A549 (cell line): ENCODE results near the gene TPD52L1. TPM values are rescaled to one million over a fixed set of nuclear protein-coding genes. Genes with fewer than 3 reads are reported as not detected.

ENCODE experiments used
- ATAC-seq, 2 experiments: fragments of 200-7000 bp in 1 of 2; fragments of >200 bp in 1 of 2; cut with Nextera tagmentation in 1 of 2; cut with Tn5 transposase in 1 of 2; 3 replicates each; pipeline versions ENCODE4 v1.8.0 to v1.9.1; 2018 to 2020; ENCODE audit warnings: mild to moderate bottlenecking in 1 of 2, moderate library complexity in 1 of 2
- CTCF ChIA-PET: fragments of 300-600 bp; sonication (Branson Sonifier 250); formaldehyde crosslinking; extraction: SDS; loops from one replicate; lab custom pipeline; 2021; ENCODE audit warnings: antibody characterized with exemption, inconsistent platforms; lab: Yijun Ruan, JAX
- POLR2A ChIA-PET: fragments of 350-600 bp; formaldehyde crosslinking; extraction: SDS; loops from one replicate; lab custom pipeline; 2021; ENCODE audit warnings: antibody characterized with exemption, inconsistent platforms; lab: Yijun Ruan, JAX
- DNase-seq, 2 experiments: peaks; one replicate each; pipeline versions ENCODE4 v3.0.0 to v3.0.0-alpha.2; 2011 to 2016; ENCODE audit warnings: low read depth in 1 of 2, low spot score in 1 of 2
- FAIRE-seq: peaks from 2 replicates; lab custom pipeline; 2011; peaks lifted over from hg19 to GRCh38; lab: Jason Lieb, UNC
- H3K27ac ChIP-seq, 2 experiments: fragments of >200 bp; sonication (Bioruptor Twin); formaldehyde crosslinking; 3 replicates each; pipeline ENCODE4 v1.5.1; 2016 to 2017
- H3K4me1 ChIP-seq: fragments of >200 bp; sonication (Bioruptor Twin); formaldehyde crosslinking; 3 replicates; pipeline ENCODE4 v1.6.1; 2016
- H3K4me2 ChIP-seq: fragments of >200 bp; sonication (Bioruptor Twin); formaldehyde crosslinking; 3 replicates; pipeline ENCODE4 v1.6.1; 2016
- H3K4me3 ChIP-seq: fragments of >200 bp; sonication (Bioruptor Twin); formaldehyde crosslinking; 3 replicates; pipeline ENCODE4 v1.5.1; 2016
- H3K9me3 ChIP-seq: fragments of >200 bp; sonication (Bioruptor Twin); formaldehyde crosslinking; 3 replicates; pipeline ENCODE4 v1.6.1; 2016
- BHLHE40 ChIP-seq: IDR thresholded peaks from 2 replicates; pipeline ENCODE4 v1.6.1; 2012; ENCODE audit warnings: low read depth, low read length, inconsistent platforms
- CHD2 ChIP-seq: fragments of 150-350 bp; IDR thresholded peaks from 2 replicates; pipeline ENCODE4 v1.6.1; 2014; ENCODE audit warnings: low read length; ENCODE audit not compliant: partially characterized antibody
- EHF ChIP-seq: fragments of 250-450 bp; sonication (Bioruptor Pico); IDR thresholded peaks from 2 replicates; pipeline ENCODE4 v1.5.0; 2020; ENCODE audit warnings: mild to moderate bottlenecking
- ELK1 ChIP-seq: fragments of 150-350 bp; IDR thresholded peaks from 2 replicates; pipeline ENCODE4 v1.6.1; 2014; ENCODE audit warnings: low read depth, mild to moderate bottlenecking, low read length
- ESRRA ChIP-seq: fragments of 150-350 bp; IDR thresholded peaks from 2 replicates; pipeline ENCODE4 v1.6.1; 2014; ENCODE audit warnings: mild to moderate bottlenecking, low read length, borderline replicate concordance
- FOSB ChIP-seq: fragments of 250-450 bp; sonication (Bioruptor Pico); IDR thresholded peaks from 2 replicates; pipeline ENCODE4 v1.5.0; 2020; ENCODE audit warnings: mild to moderate bottlenecking, moderate library complexity
- FOXS1 ChIP-seq: fragments of 250-450 bp; sonication (Bioruptor Pico); IDR thresholded peaks from 2 replicates; pipeline ENCODE4 v1.5.0; 2020; ENCODE audit warnings: mild to moderate bottlenecking, moderate library complexity
- HDAC2 ChIP-seq: fragments of 200-600 bp; sonication (generic); IDR thresholded peaks from 2 replicates; pipeline ENCODE4 v1.6.1; 2016
- HEYL ChIP-seq: fragments of 250-450 bp; sonication (Bioruptor Pico); IDR thresholded peaks from 2 replicates; pipeline ENCODE4 v1.8.0; 2021; ENCODE audit warnings: mild to moderate bottlenecking, moderate library complexity
- HOXA7 ChIP-seq: fragments of 250-450 bp; sonication (Bioruptor Pico); IDR thresholded peaks from 2 replicates; pipeline ENCODE4 v1.5.0; 2020; ENCODE audit warnings: mild to moderate bottlenecking, moderate library complexity
- KDM1A ChIP-seq: fragments of 200-600 bp; sonication (generic); IDR thresholded peaks from 2 replicates; pipeline ENCODE4 v1.6.1; 2016; ENCODE audit warnings: low read depth, mild to moderate bottlenecking
- MAZ ChIP-seq: fragments of 150-350 bp; IDR thresholded peaks from 2 replicates; pipeline ENCODE4 v1.6.1; 2014; ENCODE audit warnings: antibody characterized with exemption, low read depth, low read length, borderline replicate concordance
- NPAS2 ChIP-seq: fragments of 250-450 bp; sonication (Bioruptor Pico); IDR thresholded peaks from 2 replicates; pipeline ENCODE4 v1.8.0; 2022; ENCODE audit warnings: mild to moderate bottlenecking, moderate library complexity, borderline replicate concordance
- NR3C1 ChIP-seq: fragments of >200 bp; sonication (Bioruptor Twin); formaldehyde crosslinking; IDR thresholded peaks from 3 replicates; pipeline ENCODE4 v1.6.1; 2017
- PBX3 ChIP-seq: IDR thresholded peaks from 2 replicates; pipeline ENCODE4 v1.6.1; 2012
- POLR2AphosphoS2 ChIP-seq: conservative IDR thresholded peaks from 2 replicates; pipeline ENCODE4 v1.6.1; 2012; ENCODE audit warnings: low read length, improper control_type of control experiment, inconsistent platforms
- REST ChIP-seq: fragments of 200-600 bp; sonication (generic); IDR thresholded peaks from 2 replicates; pipeline ENCODE4 v1.6.1; 2016; ENCODE audit warnings: antibody characterized with exemption, mild to moderate bottlenecking, moderate library complexity
- RNF2 ChIP-seq: fragments of 200-600 bp; sonication (generic); IDR thresholded peaks from 2 replicates; pipeline ENCODE4 v1.6.1; 2016; ENCODE audit warnings: low read depth, mild to moderate bottlenecking, antibody characterized with exemption, moderate library complexity, borderline replicate concordance
- SREBF2 ChIP-seq: fragments of 450-650 bp; IDR thresholded peaks from 2 replicates; pipeline ENCODE4 v1.6.1; 2014; ENCODE audit warnings: mild to moderate bottlenecking, moderate library complexity
- TFCP2L1 ChIP-seq: fragments of 250-450 bp; sonication (Bioruptor Pico); IDR thresholded peaks from 2 replicates; pipeline ENCODE4 v1.5.0; 2021; ENCODE audit warnings: mild to moderate bottlenecking
- TP53 ChIP-seq: fragments of 250-450 bp; sonication (Bioruptor Pico); IDR thresholded peaks from 2 replicates; pipeline ENCODE4 v1.5.0; 2021; ENCODE audit warnings: mild to moderate bottlenecking, moderate library complexity
- ZNF302 ChIP-seq: fragments of 250-450 bp; sonication (Bioruptor Pico); IDR thresholded peaks from 2 replicates; pipeline ENCODE4 v1.9.0; 2021; ENCODE audit warnings: inconsistent platforms, mild to moderate bottlenecking, moderate library complexity
- WGBS: methylation state at CpG from one replicate; pipeline ENCODE4 v1.1.6; 2017; ENCODE audit errors: missing lambda C conversion rate; 5-methylcytosine and 5-hydroxymethylcytosine counted together
- polyA plus RNA-seq, 4 experiments: library from polyadenylated mRNA; depleted of rRNA in 3 of 4; stranded (reverse); fragments of >200 nt; fragmentation: RNase III in 1 of 4; extraction: RNeasy Plus Mini Kit Qiagen cat#74134 plus additional on column Dnase treatment in 1 of 4; gene quantifications; 2 replicates in 3 of 4; 3 replicates in 1 of 4; pipeline ENCODE4 v1.2.3, GENCODE V29; 2011 to 2017

Gene TPD52L1
- polyA plus RNA-seq, 2 of the 4 experiments (the other 2 are of a cell fraction), result 90.1 to 144 TPM

- POLR2A ChIA-PET, result no interaction called here
- no peak for FAIRE-seq
Observed at GRCh38 chr6:125302840-125303511, 149.4 kb downstream of the TPD52L1 start.

DNA sequence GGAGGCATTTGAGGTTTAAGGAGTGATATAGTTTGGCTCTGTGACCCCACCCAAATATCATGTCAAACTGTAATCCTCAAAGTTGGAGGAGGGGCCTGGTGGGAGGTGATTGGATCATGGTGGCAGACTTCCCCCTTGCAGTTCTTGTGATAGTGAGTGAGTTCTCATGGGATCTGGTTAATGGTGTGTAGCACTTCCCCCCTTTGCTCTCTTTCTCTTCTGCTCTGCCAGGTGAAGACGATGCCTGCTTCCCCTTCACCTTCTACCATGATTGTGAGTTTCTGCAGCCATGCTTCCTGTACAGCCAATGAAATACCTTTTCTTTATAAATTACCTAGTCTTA, 149.9 kb downstream of the TPD52L1 start:
- POLR2A ChIA-PET, result no interaction called here

More at GRCh38 chr6:125302840-125303511, 149.4 kb downstream of the TPD52L1 start:
- no peak overlapping the region for H3K27ac ChIP-seq
- no peak overlapping the region for H3K4me3 ChIP-seq
- TF ChIP-seq POLR2AphosphoS2, result no peak
- TF ChIP-seq HEYL (CRISPR knock-in tag), result no peak
- TF ChIP-seq NPAS2 (CRISPR knock-in tag), result no peak
- TF ChIP-seq NR3C1, result no peak
- no peak for TF ChIP-seq KDM1A
- no peak for TF ChIP-seq REST
- TF ChIP-seq ZNF302 (CRISPR knock-in tag), result no peak
- TF ChIP-seq EHF (CRISPR knock-in tag), result no peak
- no peak for TF ChIP-seq TP53 (CRISPR knock-in tag)
- TF ChIP-seq MAZ, result no peak
- no peak for TF ChIP-seq RNF2
- TF ChIP-seq FOXS1, result no peak
- no peak for TF ChIP-seq HDAC2
- TF ChIP-seq FOSB, result no peak
- no peak for TF ChIP-seq PBX3
- no peak for TF ChIP-seq ELK1
- no peak for TF ChIP-seq HOXA7 (CRISPR knock-in tag)
- TF ChIP-seq TFCP2L1 (CRISPR knock-in tag), result no peak
- TF ChIP-seq BHLHE40, result no peak
- TF ChIP-seq, all 56 proteins: peak for 0
- H3K4me2 ChIP-seq, result no peak overlapping the region
- DNase-seq, result no peak
- CTCF ChIA-PET, result interaction anchor here (4.1 kb wide), 1 partner anchor 149 kb away, joined by 11 read pairs; the partner anchor contains the start of gene TPD52L1
- no peak for ATAC-seq
- H3K4me1 ChIP-seq, result peaks cover 26% of the 10 kb centered on the region
- no peaks in the 10 kb centered on the region for H3K9me3 ChIP-seq
- WGBS, result 90% methylated on average over 4 of the region's 4 CpGs

More for the DNA sequence above, 149.9 kb downstream of the TPD52L1 start:
- Histone ChIP-seq H3K4me2 (no peak overlapping the region), H3K27ac (no peak overlapping the region), H3K9me3 (no peaks in the 10 kb centered on the region), H3K4me1 (peaks cover 29% of the 10 kb centered on the region), H3K4me3 (no peak overlapping the region)
- FAIRE-seq (no peak), DNase-seq (no peak), ATAC-seq (no peak)
- WGBS, result 83% methylated on average over 1 of the region's 1 CpG
- no peak for TF ChIP-seq ESRRA
- TF ChIP-seq REST, result no peak
- TF ChIP-seq CHD2, result no peak
- TF ChIP-seq SREBF2, result no peak
- CTCF ChIA-PET, result no interaction called here
